ENCODE data around the gene GLIS1.
A peak's percentile ranks its signal among the peaks of the same experiment; 100 is the strongest.

DNA sequence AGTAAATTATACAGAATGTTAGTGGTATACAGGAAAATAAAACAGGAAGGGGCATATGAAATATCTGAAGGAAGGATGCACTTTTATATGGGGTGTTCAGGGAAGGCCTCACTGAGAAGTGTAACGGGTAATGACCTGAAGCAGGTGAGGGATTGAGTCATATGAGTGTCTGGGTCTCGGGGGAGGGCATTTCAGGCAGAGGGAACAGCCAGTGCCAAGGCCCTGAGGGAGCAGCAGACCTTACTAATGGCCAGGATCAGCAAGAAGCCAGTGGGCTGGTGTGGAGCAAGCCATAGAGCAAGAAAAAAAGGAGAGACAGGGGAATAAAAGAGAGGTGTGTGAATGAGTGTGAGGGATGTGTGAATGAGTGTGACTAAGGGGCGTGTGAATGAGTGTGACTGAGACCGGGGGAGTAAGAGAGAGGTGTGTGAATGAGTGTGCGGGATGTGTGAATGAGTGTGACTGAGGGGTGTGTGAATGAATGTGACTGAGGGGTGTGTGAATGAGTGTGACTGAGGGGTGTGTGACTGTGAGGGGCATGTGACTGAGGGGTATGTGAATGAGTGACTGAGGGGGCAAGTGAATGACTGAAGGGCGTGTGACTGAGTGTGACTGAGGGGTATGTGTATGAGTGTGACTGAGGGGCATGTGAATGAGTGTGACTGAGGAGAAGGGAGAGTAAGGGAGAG is 107.2 kb downstream of the GLIS1 start:
- TF ChIP-seq POLR2A (IDR thresholded peaks at IDR 0.05), result no peak
- TF ChIP-seq, protein P1, sequence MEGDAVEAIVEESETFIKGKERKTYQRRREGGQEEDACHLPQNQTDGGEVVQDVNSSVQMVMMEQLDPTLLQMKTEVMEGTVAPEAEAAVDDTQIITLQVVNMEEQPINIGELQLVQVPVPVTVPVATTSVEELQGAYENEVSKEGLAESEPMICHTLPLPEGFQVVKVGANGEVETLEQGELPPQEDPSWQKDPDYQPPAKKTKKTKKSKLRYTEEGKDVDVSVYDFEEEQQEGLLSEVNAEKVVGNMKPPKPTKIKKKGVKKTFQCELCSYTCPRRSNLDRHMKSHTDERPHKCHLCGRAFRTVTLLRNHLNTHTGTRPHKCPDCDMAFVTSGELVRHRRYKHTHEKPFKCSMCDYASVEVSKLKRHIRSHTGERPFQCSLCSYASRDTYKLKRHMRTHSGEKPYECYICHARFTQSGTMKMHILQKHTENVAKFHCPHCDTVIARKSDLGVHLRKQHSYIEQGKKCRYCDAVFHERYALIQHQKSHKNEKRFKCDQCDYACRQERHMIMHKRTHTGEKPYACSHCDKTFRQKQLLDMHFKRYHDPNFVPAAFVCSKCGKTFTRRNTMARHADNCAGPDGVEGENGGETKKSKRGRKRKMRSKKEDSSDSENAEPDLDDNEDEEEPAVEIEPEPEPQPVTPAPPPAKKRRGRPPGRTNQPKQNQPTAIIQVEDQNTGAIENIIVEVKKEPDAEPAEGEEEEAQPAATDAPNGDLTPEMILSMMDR (IDR thresholded peaks at IDR 0.05), result peak in 1 of 3 donors; percentile 19

Data from lower leg skin (tissue), 3 donors.